Measurements from ENCODE around the gene NBEAL2.

DNA sequence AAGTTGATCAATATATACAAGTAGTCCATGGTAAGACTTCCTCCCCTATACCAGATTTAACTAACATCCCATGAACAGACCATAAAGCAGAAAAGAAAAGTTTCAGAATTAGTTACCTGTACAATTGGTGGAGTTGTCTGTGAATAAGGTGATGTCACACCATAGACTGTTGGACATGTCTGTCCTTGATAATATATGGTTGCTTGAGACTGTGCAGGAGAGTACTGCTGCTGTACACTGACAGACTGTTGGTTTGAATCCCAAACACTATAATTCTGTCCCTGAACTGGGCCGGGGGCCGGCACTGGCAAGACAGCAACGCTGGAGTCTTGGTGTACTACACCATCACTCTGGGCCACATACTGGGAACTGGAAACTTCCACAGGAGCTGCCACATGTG, 77.2 kb downstream of the NBEAL2 start:
- TF ChIP-seq, protein P1, sequence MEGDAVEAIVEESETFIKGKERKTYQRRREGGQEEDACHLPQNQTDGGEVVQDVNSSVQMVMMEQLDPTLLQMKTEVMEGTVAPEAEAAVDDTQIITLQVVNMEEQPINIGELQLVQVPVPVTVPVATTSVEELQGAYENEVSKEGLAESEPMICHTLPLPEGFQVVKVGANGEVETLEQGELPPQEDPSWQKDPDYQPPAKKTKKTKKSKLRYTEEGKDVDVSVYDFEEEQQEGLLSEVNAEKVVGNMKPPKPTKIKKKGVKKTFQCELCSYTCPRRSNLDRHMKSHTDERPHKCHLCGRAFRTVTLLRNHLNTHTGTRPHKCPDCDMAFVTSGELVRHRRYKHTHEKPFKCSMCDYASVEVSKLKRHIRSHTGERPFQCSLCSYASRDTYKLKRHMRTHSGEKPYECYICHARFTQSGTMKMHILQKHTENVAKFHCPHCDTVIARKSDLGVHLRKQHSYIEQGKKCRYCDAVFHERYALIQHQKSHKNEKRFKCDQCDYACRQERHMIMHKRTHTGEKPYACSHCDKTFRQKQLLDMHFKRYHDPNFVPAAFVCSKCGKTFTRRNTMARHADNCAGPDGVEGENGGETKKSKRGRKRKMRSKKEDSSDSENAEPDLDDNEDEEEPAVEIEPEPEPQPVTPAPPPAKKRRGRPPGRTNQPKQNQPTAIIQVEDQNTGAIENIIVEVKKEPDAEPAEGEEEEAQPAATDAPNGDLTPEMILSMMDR (IDR thresholded peaks at IDR 0.05) = no peak
- TF ChIP-seq POLR2A (IDR thresholded peaks at IDR 0.05) = no peak
